SKM-1 treated with dmso at 0.1 percent for 144 hours (cell line): Measurements from ENCODE around the gene R3HDM2.
"Not testable (repeated sequence)": the region's sequence is repeated elsewhere in the genome, so short reads cannot be mapped to it uniquely, and the experiment has no call there.

ENCODE experiments used
- DNase-seq: peaks from one replicate; lab custom pipeline; 2025; ENCODE audit not compliant: unreplicated experiment; lab: John Stamatoyannopoulos, UW

R3HDM2 gene

DNA sequence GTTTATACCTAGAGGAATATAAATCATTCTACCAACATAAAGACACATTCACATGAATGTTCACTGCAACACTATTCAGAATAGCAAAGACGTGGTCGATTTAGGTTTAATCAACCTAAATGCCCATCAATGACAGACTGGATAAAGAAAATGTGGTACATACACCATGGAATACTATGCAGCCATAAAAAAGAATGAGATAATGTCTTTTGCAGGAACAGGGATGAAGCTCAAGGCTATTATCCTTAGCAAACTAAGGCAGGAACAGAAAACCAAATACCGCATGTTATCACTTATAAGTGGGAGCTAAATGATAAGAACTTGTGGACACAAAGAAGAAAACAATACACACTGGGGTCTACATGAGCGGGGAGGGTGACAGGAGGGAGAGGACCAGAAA, 94.5 kb downstream of the R3HDM2 start:
- DNase-seq, result not testable (repeated sequence)

DNA sequence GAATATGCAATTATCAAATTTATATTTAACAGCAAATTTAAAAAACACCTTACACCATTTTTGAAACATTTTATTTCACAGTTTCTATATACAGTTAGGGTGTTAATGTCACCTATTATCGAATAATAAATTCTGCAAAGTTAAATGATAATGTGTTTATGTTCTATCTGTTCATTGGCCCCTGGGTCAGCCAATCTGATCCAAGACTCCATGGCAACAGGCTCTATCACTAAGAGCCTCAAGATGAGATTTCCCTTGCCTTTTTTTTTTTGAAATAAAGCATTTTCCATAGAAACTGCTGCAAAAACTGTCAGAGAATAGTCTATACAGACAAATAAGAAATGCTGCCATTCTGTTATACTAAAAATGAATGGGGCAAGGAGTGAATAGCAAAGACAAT, 96.6 kb downstream of the R3HDM2 start:
- DNase-seq, result no peak

DNA sequence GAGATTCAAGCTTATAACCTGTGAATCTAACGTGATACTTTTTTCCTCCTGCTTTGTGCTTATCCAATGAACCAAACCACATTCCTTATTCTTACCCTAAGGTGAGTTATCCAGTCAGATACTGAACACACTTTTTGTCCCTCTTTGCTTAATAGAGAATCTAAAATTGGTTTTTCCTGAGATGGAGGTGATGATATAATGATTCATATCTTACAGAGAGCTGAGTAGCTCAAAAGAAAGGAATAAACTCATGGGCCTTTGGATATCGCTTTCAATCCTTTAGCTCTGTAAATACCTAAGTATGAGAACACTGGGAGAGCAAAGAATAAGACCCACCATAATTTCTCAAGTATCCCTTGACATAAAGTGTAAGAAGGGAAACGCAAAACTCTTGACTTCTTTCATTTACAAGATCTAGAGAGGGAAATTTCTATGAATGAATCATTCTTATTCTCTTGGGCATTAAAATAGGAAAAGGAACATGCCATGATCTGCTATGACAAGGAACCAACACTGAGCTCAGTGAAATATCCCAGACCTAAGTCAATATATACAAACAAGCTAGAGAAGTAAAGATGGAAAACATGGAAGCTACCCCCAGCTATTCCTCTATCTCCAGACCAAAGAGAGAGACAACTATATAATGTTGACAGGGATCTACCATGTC, 98.1 kb downstream of the R3HDM2 start:
- no peak for DNase-seq

DNA sequence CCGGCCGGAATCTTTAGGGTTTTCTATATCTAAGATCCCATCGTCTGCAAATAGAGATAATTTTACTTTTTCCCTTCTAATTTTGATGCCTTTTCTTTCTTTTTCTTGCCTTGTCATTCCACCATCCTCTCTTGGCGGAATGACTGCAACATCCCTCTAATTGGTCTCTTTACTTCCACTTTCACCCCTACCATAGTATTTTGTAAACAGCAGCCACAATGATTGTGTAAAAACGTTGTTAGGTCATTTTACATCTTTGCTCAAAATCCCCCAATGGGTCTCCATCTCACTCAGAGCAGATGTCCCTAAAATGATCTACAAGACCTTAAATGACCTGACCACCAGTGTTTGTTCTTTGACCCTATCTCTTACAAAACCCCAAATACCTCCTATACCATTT, 99.9 kb downstream of the R3HDM2 start:
- peak; percentile 2 for DNase-seq

DNA sequence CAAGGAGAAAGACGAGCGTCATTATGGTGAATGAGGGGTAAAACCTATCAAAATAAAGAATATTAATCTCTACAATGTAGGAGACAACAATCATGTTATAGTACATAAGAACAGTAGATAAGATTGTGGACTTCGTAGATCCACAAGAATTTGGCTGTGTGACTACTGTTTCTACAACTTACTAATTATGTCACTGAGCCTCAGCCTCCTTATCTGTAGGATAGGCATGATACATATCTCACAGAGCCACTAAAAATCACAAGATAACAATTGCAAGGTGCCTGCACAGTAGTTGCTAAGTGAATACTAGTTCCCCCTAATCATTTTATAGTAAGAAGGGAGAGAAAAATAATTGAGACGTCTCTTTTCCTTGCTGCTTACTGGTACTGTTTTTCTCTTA, 101.6 kb downstream of the R3HDM2 start:
- DNase-seq, result no peak

DNA sequence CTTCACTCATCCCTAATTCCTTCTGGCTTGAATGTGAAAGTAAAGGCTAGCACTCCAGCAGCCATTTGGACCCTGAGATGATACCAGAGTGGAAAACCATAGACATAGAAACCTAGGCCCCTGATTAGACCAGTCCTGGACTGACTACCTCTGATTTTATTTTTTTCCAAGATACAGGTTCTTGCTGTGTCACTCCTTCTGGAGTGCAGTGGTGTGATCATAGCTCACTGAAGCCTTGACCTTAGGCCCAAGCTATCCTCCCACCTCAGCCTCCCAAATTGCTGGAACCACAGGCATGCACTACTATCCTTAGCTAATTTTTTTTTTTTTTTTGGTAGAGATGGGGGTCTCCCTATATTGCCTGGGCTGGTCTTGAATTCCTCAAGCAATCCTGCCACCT, 105.4 kb downstream of the R3HDM2 start:
- DNase-seq, result no peak

DNA sequence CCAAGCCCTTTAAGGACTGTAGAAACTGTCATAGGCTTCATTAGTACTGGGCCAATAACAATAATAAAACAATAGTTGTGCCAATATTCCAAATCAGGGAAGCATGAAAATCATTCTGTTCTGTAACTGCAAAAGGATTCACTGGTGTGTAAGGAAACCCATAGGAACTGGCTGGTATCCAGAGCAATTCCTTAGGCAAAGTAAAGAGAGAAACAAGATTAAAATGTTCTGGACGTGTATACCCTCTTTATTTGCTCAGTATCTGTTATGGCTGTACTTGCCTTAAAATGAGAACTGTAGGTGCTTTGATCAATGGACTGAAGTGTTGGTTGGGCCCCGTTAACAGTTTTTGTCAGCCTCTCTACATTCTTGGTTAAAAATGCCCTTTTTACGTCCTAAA, 107.4 kb downstream of the R3HDM2 start:
- DNase-seq, result no peak

DNA sequence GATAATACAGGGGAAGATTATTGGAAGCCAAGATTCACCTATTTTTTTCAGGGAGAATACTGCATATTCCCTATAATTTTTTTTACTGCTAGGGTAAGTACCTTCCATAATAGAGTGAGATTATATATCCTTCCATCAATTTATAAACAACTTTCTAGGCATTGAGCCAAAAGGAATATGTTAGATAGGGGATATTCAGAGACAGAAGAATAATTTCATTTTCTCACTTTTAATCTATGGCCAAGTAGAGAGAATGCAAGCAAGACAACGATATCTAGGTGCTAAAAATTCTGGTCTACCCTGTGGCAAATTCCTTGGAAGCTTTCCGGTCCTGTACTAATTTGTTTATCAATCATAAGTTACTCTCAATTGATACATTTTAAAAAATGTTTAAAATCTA, 110.2 kb downstream of the R3HDM2 start:
- DNase-seq, result no peak

DNA sequence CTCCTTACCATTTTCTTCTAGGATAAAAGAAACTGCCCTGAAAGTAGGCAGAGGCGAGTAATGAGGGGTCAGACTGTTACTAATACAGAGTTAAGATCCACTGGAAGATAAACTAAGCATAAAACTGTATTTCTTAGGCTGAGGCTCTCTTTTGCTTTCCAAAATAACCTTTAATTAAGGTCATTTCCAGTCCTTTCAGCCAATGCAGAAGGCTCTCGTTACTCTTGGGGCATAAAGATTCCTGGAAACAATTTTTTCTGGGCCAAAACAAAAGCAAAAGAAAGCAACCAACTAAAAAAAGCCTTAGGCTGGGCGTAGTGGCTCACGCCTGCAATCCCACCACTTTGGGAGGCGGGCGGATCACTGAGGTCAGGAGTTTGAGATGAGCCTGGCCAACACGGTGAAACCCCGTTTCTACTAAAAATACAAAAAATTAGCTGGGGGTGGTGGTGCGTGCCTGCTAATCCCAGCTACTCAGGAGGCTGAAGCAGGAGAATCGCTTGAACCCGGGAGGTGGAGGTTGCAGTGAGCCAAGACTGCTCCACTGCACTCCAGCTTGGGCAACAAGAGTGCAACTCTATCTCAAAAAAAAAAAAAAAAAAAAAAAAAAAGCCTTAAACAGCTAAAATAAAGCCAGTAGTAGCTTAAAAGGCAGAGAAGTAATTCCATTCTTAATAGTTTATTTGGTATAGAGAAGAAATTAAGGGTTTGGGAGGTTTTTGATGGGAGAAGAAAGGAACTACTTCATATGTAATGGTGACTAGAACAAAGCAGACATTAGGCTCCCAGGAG, 111.0 kb downstream of the R3HDM2 start:
- DNase-seq, result no peak

DNA sequence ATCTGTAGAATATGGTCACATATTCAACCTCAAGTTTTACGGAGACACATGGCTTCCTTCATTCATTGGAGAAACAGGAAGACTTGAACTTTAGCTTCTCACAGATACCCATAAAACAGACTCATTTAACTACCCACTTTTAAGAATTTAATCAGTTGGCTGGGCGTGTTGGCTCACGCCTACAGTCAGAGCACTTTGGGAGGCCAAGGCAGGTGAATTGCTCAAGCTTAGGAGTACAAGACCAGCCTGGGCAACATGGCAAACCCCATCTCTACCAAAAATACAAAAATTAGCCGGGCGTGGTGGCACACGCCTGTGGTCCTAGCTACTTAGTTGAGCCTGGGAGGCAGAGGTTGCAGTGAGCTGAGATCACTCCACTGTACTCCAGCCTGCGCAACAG, 115.2 kb downstream of the R3HDM2 start:
- DNase-seq, result no peak

DNA sequence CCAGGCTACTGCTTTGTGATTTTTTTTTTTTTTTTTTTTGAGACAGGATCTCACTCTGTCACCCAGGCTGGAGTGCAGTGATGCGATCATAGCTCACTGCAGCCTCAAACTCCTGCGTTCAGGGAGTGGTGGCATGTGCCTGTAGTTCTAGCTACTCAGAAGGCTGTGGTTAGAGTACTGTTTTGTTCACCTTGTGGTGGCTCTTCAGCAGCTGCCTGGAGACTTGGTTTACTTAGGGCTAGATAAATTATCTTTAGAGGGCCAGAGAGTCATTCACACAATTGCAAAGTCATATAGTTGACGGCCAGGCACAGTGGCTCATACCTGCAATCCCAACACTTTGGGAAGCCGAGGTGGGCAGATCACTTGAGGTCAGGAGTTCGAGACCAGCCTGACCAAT, 118.6 kb downstream of the R3HDM2 start:
- DNase-seq, result not testable (repeated sequence)

DNA sequence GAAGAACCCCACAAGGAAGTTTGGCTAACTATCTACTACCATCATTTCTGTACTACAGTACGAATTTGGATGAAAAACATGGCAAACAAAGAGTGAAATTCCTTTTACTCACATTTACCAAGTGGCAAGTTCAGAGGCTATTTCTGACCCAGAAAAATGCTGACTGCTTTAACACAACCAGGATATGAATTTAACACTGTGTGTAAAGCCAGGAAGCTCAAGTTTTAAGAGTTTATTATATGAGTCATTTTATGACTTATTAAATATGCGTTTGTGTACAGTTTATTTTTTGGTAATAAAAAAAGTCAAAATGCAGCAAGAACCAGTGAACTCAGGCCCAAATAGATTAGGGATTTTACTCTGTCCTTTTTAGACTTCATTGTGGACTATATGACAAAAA, 121.4 kb downstream of the R3HDM2 start:
- DNase-seq, result no peak

DNA sequence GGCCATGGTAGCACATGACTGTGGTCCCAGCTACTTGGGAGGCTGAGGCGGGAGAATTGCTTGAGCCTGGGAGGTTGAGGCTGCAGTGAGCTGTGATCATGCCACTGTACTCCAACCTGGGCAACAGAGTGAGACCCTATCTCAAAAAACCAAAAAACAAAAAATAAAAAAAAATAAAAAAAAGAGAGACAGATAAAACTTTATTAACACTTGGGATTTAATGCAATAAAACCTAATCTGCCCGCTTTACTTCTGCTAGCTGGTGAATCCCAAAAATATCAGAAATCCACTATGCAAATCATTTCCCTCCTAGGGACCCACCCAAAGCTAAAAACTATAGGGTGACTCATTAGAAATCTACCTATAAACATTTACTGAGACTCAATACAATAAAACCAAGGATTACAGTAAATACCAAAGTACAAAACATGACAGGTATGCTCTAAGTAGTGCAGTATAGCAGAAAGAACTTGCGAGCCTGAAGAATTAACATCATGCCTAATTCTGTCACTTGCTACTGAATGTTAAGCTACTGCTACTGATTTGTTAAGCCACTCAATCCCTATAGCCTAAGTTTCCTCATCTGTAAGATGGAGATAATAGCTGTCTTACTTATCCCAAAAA, 129.8 kb downstream of the R3HDM2 start:
- DNase-seq, result no peak

DNA sequence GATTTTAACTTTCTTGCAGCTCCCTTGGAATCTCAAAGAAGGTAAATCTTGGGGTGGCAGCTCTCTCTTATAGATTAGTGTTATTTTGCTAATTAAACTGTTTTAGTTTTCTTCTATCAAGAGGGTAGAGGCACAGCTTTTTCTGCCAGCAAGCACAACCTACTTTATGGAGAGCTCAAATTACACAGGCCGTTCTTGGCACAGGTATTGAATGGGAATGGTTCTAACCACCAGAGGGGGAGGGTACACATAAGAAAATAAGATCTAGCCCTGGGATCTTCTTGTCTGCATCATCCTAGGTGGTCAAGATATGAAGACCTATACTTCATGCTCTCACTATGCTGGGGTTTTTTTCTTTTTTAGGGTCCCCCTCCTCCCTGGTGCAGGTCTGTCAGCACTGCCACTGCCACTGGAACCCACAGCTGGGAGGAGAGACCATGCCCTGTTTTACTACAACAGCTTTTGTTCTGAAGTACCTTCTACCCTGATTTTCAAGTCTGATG, 131.3 kb downstream of the R3HDM2 start:
- DNase-seq, result no peak

DNA sequence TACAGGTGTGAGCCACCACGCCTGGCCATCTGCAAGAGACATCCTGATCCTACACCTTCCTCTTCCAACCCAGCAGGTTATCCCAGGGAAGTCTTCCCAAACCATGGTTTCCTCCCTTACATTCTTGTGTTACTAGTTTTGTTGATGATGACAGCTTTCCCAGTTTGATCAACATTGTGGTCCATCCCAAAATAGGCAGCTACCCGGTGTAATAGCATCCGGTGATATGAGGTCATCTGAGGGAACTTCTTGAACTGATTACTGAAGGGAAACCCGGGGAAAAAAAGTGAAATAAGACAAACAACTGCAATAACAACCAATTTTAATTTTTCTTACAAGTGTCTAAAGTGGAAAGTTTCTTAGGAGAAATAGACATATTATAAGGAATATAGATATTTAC, 134.6 kb downstream of the R3HDM2 start:
- DNase-seq, result no peak

DNA sequence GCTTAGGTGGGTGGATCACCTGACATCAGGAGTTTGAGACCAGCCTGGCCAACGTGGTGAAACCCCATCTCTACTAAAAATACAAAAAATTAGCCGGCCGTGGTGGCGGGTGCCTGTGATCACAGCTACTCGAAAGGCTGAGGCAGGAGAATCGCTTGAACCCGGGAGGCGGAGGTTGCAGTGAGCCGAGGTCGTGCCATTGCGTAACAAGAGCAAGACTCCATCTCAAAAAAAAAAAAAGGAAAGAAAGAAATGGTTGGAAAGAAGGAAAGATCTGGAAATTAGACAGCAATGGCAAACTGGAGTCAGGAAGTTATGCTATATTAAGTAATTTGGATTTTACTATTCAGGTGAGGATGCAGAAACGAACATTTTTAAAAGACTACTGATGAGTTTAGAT, 148.8 kb downstream of the R3HDM2 start:
- not testable (repeated sequence) for DNase-seq

DNA sequence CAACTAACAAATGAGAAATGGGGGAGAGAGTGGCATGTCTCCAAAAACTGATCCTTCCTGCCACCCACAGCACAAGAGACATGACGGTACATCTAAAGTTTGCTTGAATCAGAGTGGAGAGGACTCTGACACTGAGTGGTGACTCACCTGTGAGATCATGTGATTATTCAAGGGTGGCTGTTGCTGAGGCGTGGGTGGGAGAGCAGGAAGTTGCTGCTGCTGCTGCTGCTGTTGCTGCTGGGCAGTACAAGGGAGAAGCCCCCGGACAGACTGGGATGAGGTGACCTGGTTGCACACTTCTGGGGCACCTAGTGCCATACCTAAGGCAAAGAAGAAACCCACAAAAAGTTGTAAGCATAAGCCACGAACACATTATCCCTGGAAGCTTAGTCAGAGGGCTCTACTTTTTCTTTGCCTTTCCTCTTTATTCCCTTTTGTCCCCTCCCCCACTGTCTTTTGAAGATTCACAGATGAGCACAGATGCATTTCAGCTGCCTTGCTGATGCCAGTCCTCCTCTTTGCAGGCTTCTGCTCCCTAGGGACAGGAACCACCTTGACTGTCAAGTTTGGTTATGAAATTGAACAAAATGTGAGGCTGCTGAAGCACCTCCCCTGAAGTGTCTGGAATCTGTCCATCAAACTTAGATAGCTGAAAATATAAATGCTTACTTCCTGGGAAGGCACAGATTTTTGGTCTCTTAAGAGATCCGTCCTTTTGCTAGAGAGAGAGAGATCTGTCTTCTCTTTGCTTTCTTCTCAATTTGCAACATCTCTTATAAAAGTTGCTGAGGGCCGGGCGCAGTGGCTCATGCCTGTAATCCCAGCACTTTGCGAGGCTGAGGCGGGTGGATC, 150.4 kb downstream of the R3HDM2 start:
- DNase-seq, result no peak

DNA sequence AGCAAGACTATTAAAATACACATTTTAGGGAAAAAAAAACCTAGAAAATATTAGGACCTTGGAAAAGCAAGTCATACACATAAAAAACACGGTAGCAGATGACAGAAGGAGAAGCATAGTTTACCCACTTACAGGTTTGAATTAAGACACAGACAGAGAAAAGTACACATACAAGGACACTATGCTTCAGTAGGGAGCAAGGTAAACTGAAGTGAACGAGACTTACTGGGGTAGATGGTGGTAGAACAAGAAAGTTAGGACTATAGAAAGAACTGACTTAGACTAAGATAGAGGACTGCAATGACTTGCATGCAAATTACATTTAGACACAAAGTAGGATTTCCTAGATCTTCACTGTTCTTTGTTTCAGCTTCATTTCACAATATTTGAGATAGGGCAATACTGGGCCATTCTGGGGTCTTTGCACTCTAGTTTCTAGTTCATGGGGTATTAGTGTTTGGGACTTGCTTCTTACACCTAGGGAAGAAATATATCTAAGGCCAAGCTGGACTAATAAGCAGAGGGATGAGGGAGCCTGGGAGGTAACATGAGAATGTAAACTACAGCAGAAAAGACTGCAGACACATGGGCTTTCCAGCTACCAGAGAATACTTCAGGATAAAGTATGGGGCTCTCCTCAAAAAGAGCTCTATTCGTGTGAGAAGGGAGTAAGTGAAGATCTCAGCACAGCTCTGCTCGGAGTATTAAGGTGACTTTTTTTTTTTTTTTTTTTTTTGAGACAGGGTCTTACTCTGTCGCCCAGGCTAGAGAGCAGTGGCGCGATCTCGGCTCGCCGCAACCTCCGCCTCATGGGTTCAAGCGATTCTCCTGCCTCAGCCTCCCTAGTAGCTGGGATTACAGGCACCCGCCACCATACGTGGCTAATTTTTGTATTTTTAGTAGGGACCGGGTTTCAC, 152.1 kb downstream of the R3HDM2 start:
- no peak for DNase-seq

DNA sequence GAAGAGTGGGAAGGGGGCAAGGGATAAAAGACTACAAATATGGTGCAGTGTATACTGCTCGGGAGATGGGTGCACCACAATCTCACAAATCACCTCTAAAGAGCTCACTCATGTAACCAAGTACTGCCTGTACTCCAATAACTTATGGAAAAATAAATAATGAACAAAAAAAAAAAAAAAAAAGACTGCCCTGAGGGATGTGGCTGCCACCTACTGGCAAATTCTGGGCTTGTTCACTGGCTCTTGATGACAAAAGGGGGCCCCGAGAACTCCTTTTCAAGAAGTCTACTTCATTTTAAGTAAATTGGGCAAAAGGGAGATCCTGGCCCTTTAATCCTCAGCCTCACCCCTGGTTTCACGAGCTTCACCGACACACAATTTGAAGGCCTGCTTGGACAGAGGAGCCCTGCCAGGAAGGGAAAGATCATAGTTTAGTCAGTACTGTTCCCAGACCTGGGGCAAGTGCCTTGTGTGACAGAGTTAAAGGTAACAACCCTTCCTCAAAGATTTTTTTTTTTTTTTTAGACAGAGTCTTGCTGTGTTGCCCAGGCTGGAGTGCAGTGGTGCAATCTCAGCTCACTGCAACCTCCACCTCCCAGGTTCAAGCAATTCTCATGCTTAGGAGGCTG, 153.8 kb downstream of the R3HDM2 start:
- no peak for DNase-seq

DNA sequence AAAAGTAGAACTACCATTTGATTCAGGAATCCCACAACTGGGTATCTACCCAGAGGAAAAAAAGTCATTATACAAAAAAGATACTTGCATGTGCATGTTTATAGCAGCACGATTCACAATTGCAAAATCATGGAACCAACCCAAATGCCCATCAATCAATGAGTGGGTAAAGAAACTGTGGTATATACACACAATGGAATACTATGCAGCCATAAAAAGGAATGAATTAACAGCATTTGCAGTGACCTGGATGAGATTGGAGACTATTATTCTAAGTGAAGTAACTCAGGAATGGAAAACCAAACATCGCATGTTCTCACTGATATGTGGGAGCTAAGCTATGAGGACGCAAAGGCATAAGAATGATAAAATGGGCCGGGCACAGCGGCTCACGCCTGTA, 154.6 kb downstream of the R3HDM2 start:
- DNase-seq, result not testable (repeated sequence)
